ENCODE data around the gene MTCL1. TPM values are rescaled to one million over a fixed set of nuclear protein-coding genes. Genes with fewer than 3 reads are reported as not detected.

MTCL1 gene
- total and polyA plus RNA-seq, 2 experiments from 2014 or later: 10.6 to 19.7 TPM

DNA sequence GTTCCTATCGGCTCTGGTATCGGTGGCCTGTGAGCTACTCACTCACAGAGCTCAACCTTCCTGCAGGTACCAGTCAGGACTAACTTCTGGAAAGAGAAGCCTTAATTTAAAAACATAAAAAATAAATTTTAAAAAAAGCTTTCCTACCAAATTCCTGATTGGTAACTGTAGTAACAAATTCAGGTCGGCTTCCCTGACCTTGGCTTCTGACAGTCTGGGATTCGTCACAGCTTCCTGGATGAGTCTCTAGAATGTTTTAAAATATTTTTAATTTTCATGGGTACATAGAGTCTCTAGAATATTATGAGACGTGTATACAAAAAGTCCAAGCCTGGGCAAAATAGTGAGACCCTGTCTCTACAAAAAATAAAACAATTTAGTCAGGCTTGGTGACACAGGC lies 45.0 kb upstream of the MTCL1 start:
- no peaks in the 10 kb centered on the region for H3K27me3 ChIP-seq
- H3K27ac ChIP-seq: no peak overlapping the region
- WGBS (ENCODE audit: low lambda C conversion rate, missing lambda C conversion rate): 93% methylated on average over 5 of the region's 5 CpGs
- no peaks in the 10 kb centered on the region for H4K20me1 ChIP-seq (ENCODE audit: insufficient read depth, poor library complexity, severe bottlenecking)
- TF ChIP-seq EZH2 (IDR thresholded peaks at IDR 0.05; ENCODE audit: borderline replicate concordance) (no peak), EZH2phosphoT487 (IDR thresholded peaks at IDR 0.05; ENCODE audit: low read depth, severe bottlenecking, unreplicated experiment) (no peak)
- H3K9me3 ChIP-seq (ENCODE audit: low read depth): no peaks in the 10 kb centered on the region
- no peaks in the 10 kb centered on the region for H3K4me1 ChIP-seq (ENCODE audit: insufficient read depth)
- H3K79me2 ChIP-seq: no peaks in the 10 kb centered on the region
- DNase-seq (ENCODE audit: low spot score): no peak
- H3K36me3 ChIP-seq (replicated peaks; ENCODE audit: insufficient read depth, low read depth): no peaks in the 10 kb centered on the region
- no peak overlapping the region for H3K4me2 ChIP-seq
- H2AFZ ChIP-seq: no peak overlapping the region
- no peak overlapping the region for H3K4me3 ChIP-seq
- no peaks in the 10 kb centered on the region for H3K9me2 ChIP-seq (replicated peaks; ENCODE audit: insufficient read depth)

DNA sequence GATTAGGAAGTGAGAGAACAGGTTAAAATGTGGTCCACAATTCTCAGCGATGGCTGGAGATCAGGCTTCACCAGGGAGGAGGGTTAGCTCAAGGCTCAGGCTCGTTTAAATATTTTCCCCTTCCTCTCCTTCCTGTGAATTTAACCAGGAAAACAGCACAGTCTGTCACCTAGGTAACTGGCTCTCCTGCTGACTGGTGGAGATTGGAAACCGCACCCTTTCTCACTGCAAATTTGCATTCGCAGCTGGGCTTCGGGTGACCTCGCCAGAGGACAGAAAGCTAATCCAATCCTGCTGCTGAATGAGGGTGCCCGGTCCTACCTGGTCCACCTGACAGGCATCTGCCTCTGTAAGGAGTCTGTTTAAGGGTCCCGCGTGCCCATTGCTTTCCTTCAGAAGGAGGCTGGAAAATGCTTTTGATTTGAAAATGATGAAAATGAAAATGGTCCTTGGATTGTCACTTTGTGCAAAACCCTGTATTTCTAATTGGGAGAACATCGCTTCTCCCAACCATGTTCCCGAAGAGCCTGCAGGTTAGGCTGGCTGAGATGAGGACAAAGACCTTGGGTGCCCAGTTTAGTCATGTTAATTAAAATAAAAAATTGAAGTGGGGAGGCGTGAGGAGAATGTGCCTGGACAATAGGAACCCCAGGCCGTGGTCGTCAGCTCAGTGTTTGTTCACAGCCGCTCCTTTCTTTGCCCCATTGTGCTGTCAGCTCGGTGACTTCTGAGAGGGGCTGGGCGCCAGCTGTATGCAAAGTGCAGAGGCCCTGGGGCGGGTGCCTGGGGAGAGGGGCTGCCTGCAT lies 43.4 kb upstream of the MTCL1 start:
- Histone ChIP-seq H3K9me2 (replicated peaks; ENCODE audit: insufficient read depth) (no peaks in the 10 kb centered on the region), H3K4me1 (ENCODE audit: insufficient read depth) (no peaks in the 10 kb centered on the region), H3K27me3 (no peaks in the 10 kb centered on the region), H3K4me3 (no peak overlapping the region), H4K20me1 (ENCODE audit: insufficient read depth, poor library complexity, severe bottlenecking) (no peaks in the 10 kb centered on the region), H3K79me2 (no peaks in the 10 kb centered on the region), H3K9me3 (ENCODE audit: low read depth) (no peaks in the 10 kb centered on the region), H3K36me3 (replicated peaks; ENCODE audit: insufficient read depth, low read depth) (no peaks in the 10 kb centered on the region), H3K27ac (no peak overlapping the region), H3K4me2 (peak overlapping the region; percentile 65), H2AFZ (peak overlapping the region; percentile 37)
- WGBS (ENCODE audit: low lambda C conversion rate, missing lambda C conversion rate): 19% methylated on average over 18 of the region's 18 CpGs
- DNase-seq (ENCODE audit: low spot score): peak; percentile 43
- no peak for TF ChIP-seq EZH2phosphoT487 (IDR thresholded peaks at IDR 0.05; ENCODE audit: low read depth, severe bottlenecking, unreplicated experiment)

DNA sequence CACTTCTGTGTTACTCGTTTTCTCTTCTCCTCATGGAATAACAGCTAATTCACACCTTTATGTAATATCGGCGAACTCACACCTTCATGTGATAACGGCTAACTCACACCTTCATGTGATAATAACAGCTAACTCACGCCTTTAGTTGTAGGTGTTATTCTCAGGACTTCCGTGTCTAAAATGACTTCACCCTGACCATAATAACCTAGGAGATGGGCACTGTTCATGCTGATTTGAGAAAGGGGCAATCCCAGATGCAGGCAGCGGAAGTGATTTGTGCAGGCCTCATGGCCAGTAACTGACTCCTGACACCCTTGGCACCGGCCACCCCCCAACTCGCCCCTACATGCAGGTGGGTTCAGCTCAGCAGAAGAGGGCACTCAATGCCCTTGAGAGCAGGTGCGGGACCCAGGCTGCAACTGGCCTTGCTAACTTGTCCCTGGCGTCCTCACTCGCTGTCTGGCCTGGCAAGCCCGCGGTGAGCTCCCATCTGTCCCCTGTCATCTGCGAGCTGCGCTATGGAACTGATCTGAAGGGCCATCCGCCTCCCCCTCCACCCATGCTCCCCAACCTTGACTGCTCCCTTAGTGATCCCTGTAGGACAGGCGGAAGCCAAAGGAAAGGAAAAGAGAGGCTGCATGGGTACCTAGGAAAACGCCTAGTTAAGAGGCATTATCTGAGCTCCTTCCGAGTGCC lies 42.6 kb upstream of the MTCL1 start:
- Histone ChIP-seq H3K36me3 (replicated peaks; ENCODE audit: insufficient read depth, low read depth) (no peaks in the 10 kb centered on the region), H3K9me3 (ENCODE audit: low read depth) (no peaks in the 10 kb centered on the region), H3K4me3 (no peak overlapping the region), H3K27me3 (no peaks in the 10 kb centered on the region), H3K4me2 (no peak overlapping the region), H3K4me1 (ENCODE audit: insufficient read depth) (no peaks in the 10 kb centered on the region), H2AFZ (no peak overlapping the region), H3K27ac (no peak overlapping the region), H4K20me1 (ENCODE audit: insufficient read depth, poor library complexity, severe bottlenecking) (no peaks in the 10 kb centered on the region), H3K79me2 (no peaks in the 10 kb centered on the region), H3K9me2 (replicated peaks; ENCODE audit: insufficient read depth) (no peaks in the 10 kb centered on the region)
- TF ChIP-seq EZH2phosphoT487 (IDR thresholded peaks at IDR 0.05; ENCODE audit: low read depth, severe bottlenecking, unreplicated experiment): no peak
- TF ChIP-seq, protein P1, sequence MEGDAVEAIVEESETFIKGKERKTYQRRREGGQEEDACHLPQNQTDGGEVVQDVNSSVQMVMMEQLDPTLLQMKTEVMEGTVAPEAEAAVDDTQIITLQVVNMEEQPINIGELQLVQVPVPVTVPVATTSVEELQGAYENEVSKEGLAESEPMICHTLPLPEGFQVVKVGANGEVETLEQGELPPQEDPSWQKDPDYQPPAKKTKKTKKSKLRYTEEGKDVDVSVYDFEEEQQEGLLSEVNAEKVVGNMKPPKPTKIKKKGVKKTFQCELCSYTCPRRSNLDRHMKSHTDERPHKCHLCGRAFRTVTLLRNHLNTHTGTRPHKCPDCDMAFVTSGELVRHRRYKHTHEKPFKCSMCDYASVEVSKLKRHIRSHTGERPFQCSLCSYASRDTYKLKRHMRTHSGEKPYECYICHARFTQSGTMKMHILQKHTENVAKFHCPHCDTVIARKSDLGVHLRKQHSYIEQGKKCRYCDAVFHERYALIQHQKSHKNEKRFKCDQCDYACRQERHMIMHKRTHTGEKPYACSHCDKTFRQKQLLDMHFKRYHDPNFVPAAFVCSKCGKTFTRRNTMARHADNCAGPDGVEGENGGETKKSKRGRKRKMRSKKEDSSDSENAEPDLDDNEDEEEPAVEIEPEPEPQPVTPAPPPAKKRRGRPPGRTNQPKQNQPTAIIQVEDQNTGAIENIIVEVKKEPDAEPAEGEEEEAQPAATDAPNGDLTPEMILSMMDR (IDR thresholded peaks at IDR 0.05; ENCODE audit: poor library complexity): no peak
- TF ChIP-seq EZH2 (IDR thresholded peaks at IDR 0.05; ENCODE audit: borderline replicate concordance): no peak
- no peak for DNase-seq (ENCODE audit: low spot score)
- WGBS (ENCODE audit: low lambda C conversion rate, missing lambda C conversion rate): 64% methylated on average over 20 of the region's 20 CpGs

GRCh38 chr18:8667846-8668245 lies 37.5 kb upstream of the MTCL1 start:
- Histone ChIP-seq H3K4me3 (no peak overlapping the region), H2AFZ (no peak overlapping the region)

More at GRCh38 chr18:8667846-8668245, 37.5 kb upstream of the MTCL1 start:
- Histone ChIP-seq H3K4me1 (ENCODE audit: insufficient read depth) (no peaks in the 10 kb centered on the region), H3K79me2 (no peaks in the 10 kb centered on the region), H3K9me2 (replicated peaks; ENCODE audit: insufficient read depth) (no peaks in the 10 kb centered on the region), H3K4me2 (no peak overlapping the region), H3K27me3 (no peaks in the 10 kb centered on the region), H4K20me1 (ENCODE audit: insufficient read depth, poor library complexity, severe bottlenecking) (no peaks in the 10 kb centered on the region), H3K9me3 (ENCODE audit: low read depth) (no peaks in the 10 kb centered on the region), H3K36me3 (replicated peaks; ENCODE audit: insufficient read depth, low read depth) (no peaks in the 10 kb centered on the region), H3K27ac (no peak overlapping the region)
- WGBS (ENCODE audit: low lambda C conversion rate, missing lambda C conversion rate): 89% methylated on average over 3 of the region's 3 CpGs
- DNase-seq (ENCODE audit: low spot score): no peak
- TF ChIP-seq, protein P1 (IDR thresholded peaks at IDR 0.05; ENCODE audit: poor library complexity): no peak
- TF ChIP-seq EZH2phosphoT487 (IDR thresholded peaks at IDR 0.05; ENCODE audit: low read depth, severe bottlenecking, unreplicated experiment) (no peak), EZH2 (IDR thresholded peaks at IDR 0.05; ENCODE audit: borderline replicate concordance) (no peak)

Data from hepatocyte (in vitro differentiated cells).